ENCODE results near the gene SMURF1. TPM values are rescaled to one million over a fixed set of nuclear protein-coding genes. Genes with fewer than 3 reads are reported as not detected.

SMURF1 gene
- total and polyA plus RNA-seq, 2 of the 8 experiments (the other 6 are each of a cell fraction or from before 2014, with no cell fraction given) = 9.6 to 24.5 TPM

DNA sequence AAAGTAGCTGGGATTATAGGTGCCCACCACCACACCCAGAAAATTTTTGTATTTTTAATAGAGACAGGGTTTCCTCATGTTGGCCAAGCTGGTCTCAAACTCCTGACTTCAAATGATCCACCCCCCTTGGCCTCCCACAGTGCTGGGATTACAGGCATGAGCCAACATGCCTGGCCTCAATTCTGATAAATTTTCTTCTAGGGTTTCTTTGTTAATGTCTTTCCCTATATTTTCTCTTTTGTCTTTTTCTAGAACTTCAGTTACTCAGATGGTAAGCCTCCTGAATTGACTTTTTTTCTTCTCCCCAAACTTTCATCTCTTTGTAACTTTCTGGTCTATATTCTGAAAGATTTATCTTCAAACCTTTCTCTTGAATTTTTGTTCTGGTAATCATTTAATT lies 12.7 kb upstream of the SMURF1 start:
- H2AFZ ChIP-seq (ENCODE audit: low read length) = no peak overlapping the region
- H2BK20ac ChIP-seq (ENCODE audit: low read length) = no peak overlapping the region
- H3K79me2 ChIP-seq (ENCODE audit: control insufficient read depth in 1 of 2, insufficient read depth in 2 of 2, low read length in 2 of 2) = no peaks in the 10 kb centered on the region
- no peak overlapping the region for H3K56ac ChIP-seq (replicated peaks; ENCODE audit: insufficient read length, low read depth, low read length)
- no peak overlapping the region for H3K14ac ChIP-seq (ENCODE audit: insufficient read length)
- no peak overlapping the region for H3K27ac ChIP-seq (ENCODE audit: low read depth, low read length)
- H4K91ac ChIP-seq (replicated peaks; ENCODE audit: insufficient read length, low read length) = no peak overlapping the region
- no peak overlapping the region for H2BK120ac ChIP-seq (replicated peaks; ENCODE audit: low read depth, low read length)
- no peak overlapping the region for H3K9ac ChIP-seq (replicated peaks in 1 of 4; ENCODE audit: extremely low read depth in 1 of 4, low read depth in 3 of 4, low read length in 3 of 4)
- no peak overlapping the region for H4K8ac ChIP-seq (ENCODE audit: extremely low read depth, insufficient read depth, low read length)
- H2BK12ac ChIP-seq (ENCODE audit: low read depth, low read length) = no peak overlapping the region
- no peak overlapping the region for H4K5ac ChIP-seq (ENCODE audit: insufficient read length, low read depth, low read length)
- no peaks in the 10 kb centered on the region for H3K4me1 ChIP-seq (replicated peaks in 1 of 4; ENCODE audit: control insufficient read depth in 3 of 4, insufficient read depth in 4 of 4, low read length in 3 of 4)
- H3K79me1 ChIP-seq (ENCODE audit: low read depth, low read length) = no peaks in the 10 kb centered on the region
- H3K18ac ChIP-seq (ENCODE audit: extremely low read depth, low read length) = no peak overlapping the region
- H3K9me3 ChIP-seq (ENCODE audit: insufficient read depth in 2 of 2, low read depth in 1 of 2, low read length in 1 of 2) = no peaks in the 10 kb centered on the region
- H2BK5ac ChIP-seq (ENCODE audit: low read depth, low read length) = no peak overlapping the region
- no peaks in the 10 kb centered on the region for H3K23me2 ChIP-seq (ENCODE audit: low read depth, low read length)
- ChIA-PET POLR2A (ENCODE audit: partially characterized antibody) (no interaction called here), CTCF (ENCODE audit: partially characterized antibody) (no interaction called here)
- H3K23ac ChIP-seq (ENCODE audit: insufficient read length) = no peak overlapping the region
- no peaks in the 10 kb centered on the region for H3K36me3 ChIP-seq (ENCODE audit: control insufficient read depth in 2 of 4, insufficient read depth in 4 of 4, low read length in 3 of 4)
- no peaks in the 10 kb centered on the region for H3K27me3 ChIP-seq (replicated peaks in 1 of 4; ENCODE audit: control insufficient read depth in 3 of 4, extremely low read depth in 1 of 4, insufficient read depth in 3 of 4, low read length in 3 of 4)
- H3K4me2 ChIP-seq (ENCODE audit: insufficient read depth in 1 of 2, low read depth in 2 of 2, low read length in 2 of 2) = no peak overlapping the region
- no peak for FAIRE-seq
- no peak overlapping the region for H2AK5ac ChIP-seq (ENCODE audit: low read depth, low read length)
- no peak overlapping the region for H3K4ac ChIP-seq (replicated peaks; ENCODE audit: insufficient read length, low read depth, low read length)
- H2BK15ac ChIP-seq (ENCODE audit: low read length) = no peak overlapping the region
- no peak overlapping the region for H3K4me3 ChIP-seq (ENCODE audit: extremely low read depth in 1 of 4, insufficient read depth in 2 of 4, low read depth in 3 of 4, low read length in 4 of 4)
- DNase-seq (ENCODE audit: low read depth in 1 of 2, low spot score in 2 of 2) = no peak
- no peaks in the 10 kb centered on the region for H4K20me1 ChIP-seq (replicated peaks in 1 of 2; ENCODE audit: control insufficient read depth in 1 of 2, insufficient read depth in 2 of 2, low read length in 2 of 2)
- TF ChIP-seq JUND (IDR thresholded peaks at IDR 0.05; ENCODE audit: low read length) = no peak
- TF ChIP-seq KDM4A (IDR thresholded peaks at IDR 0.05; ENCODE audit: low read depth, low read length, severe bottlenecking) = no peak
- no peak for TF ChIP-seq KDM1A (IDR thresholded peaks at IDR 0.05; ENCODE audit: borderline replicate concordance, low read length)
- TF ChIP-seq, protein P1, sequence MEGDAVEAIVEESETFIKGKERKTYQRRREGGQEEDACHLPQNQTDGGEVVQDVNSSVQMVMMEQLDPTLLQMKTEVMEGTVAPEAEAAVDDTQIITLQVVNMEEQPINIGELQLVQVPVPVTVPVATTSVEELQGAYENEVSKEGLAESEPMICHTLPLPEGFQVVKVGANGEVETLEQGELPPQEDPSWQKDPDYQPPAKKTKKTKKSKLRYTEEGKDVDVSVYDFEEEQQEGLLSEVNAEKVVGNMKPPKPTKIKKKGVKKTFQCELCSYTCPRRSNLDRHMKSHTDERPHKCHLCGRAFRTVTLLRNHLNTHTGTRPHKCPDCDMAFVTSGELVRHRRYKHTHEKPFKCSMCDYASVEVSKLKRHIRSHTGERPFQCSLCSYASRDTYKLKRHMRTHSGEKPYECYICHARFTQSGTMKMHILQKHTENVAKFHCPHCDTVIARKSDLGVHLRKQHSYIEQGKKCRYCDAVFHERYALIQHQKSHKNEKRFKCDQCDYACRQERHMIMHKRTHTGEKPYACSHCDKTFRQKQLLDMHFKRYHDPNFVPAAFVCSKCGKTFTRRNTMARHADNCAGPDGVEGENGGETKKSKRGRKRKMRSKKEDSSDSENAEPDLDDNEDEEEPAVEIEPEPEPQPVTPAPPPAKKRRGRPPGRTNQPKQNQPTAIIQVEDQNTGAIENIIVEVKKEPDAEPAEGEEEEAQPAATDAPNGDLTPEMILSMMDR (IDR thresholded peaks at IDR 0.05; ENCODE audit: control extremely low read depth in 1 of 3, insufficient read depth in 1 of 3, low read depth in 1 of 3, low read length in 3 of 3) = no peak
- TF ChIP-seq USF2 (IDR thresholded peaks at IDR 0.05; ENCODE audit: low read length) = no peak
- TF ChIP-seq CREB1 (IDR thresholded peaks at IDR 0.05) = no peak
- TF ChIP-seq TAF7 (optimal IDR thresholded peaks at IDR 0.05; ENCODE audit: borderline replicate concordance, low read depth, low read length) = no peak
- no peak for TF ChIP-seq FOSL1 (IDR thresholded peaks at IDR 0.05; ENCODE audit: insufficient read depth, low read depth, low read length)
- TF ChIP-seq SIN3A (conservative IDR thresholded peaks at IDR 0.05 in 1 of 2, IDR thresholded peaks at IDR 0.05 in 1 of 2; ENCODE audit: low read depth in 1 of 2, low read length in 2 of 2) = no peak
- TF ChIP-seq MAFK (IDR thresholded peaks at IDR 0.05; ENCODE audit: low read depth, low read length) = no peak
- TF ChIP-seq TBP (IDR thresholded peaks at IDR 0.05; ENCODE audit: low read depth, low read length) = no peak
- no peak for TF ChIP-seq POLR2AphosphoS5 (IDR thresholded peaks at IDR 0.05; ENCODE audit: low read depth, low read length)
- TF ChIP-seq BACH1 (IDR thresholded peaks at IDR 0.05; ENCODE audit: low read length) = no peak

Data from H1 (cell line).